ENCODE data around the gene MEGF9.

DNA sequence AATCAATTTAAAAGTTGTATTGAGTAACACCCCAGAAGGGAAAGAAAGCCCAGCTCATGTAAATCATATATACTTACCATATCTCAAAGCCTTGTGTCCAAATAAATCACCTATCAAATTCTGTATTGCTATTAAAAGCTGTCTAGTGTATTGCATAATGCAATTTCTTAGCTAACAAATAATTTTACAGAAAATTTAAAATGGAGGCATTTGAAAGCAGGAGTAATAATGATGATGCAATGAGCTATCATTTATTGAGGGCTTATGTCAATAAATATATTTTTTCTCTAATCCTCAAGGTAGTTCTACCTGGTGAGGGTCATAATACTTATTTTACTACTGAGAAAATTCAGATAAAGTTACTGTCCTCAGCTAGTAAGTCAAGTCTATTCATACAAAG is 91.5 kb downstream of the MEGF9 start:
- TF ChIP-seq, protein P1, sequence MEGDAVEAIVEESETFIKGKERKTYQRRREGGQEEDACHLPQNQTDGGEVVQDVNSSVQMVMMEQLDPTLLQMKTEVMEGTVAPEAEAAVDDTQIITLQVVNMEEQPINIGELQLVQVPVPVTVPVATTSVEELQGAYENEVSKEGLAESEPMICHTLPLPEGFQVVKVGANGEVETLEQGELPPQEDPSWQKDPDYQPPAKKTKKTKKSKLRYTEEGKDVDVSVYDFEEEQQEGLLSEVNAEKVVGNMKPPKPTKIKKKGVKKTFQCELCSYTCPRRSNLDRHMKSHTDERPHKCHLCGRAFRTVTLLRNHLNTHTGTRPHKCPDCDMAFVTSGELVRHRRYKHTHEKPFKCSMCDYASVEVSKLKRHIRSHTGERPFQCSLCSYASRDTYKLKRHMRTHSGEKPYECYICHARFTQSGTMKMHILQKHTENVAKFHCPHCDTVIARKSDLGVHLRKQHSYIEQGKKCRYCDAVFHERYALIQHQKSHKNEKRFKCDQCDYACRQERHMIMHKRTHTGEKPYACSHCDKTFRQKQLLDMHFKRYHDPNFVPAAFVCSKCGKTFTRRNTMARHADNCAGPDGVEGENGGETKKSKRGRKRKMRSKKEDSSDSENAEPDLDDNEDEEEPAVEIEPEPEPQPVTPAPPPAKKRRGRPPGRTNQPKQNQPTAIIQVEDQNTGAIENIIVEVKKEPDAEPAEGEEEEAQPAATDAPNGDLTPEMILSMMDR (IDR thresholded peaks at IDR 0.05; ENCODE audit: low read depth, low read length, missing input control) = no peak
- TF ChIP-seq EGR1 (IDR thresholded peaks at IDR 0.05; ENCODE audit: low read depth in 2 of 2) (no peak), SP1 (IDR thresholded peaks at IDR 0.05) (no peak), JUND (IDR thresholded peaks at IDR 0.05) (no peak), RXRA (IDR thresholded peaks at IDR 0.05) (no peak), GABPA (IDR thresholded peaks at IDR 0.05 in 1 of 2, conservative IDR thresholded peaks at IDR 0.05 in 1 of 2) (no peak), TAF1 (conservative IDR thresholded peaks at IDR 0.05) (no peak), RAD21 (IDR thresholded peaks at IDR 0.05) (no peak)
